GM18526 (cell line): ENCODE measurements around the gene OPA3.
A peak's percentile ranks its signal among the peaks of the same experiment; 100 is the strongest.

Experiments used
- POLR2A ChIP-seq: IDR thresholded peaks from 3 replicates; pipeline ENCODE4 v1.6.1; 2011; ENCODE audit not compliant: insufficient read length; ENCODE audit errors: extremely low read depth

Gene OPA3

DNA sequence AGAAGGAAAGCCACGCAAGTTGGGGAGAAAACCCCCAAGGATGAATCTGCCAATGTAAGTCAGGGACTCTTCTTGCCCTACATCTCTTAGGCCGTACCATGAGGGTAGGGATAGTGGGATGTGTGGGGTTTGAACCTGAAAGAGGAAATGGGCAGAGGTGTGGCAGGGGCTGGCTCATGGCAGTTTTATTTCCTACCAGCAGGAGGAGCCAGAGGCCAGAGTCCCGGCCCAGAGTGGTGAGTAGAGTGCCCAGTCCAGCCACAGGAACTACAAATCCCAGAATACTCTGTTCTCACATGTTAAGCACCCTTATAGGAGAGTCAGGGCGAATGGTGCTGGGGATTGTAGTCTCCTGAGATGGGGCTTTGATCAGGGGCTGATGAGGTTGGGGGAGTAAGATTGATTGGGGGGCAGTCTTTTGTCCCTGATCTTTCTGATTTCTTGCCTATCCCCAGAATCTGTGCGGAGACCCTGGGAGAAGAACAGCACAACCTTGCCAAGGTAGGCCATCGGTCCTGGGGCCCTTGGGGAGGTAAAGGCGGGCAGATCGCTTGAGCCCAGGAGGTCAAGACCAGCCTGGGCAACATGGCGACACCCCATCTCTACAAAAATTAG lies 60.9 kb downstream of the OPA3 start:
- no peak for TF ChIP-seq POLR2A

DNA sequence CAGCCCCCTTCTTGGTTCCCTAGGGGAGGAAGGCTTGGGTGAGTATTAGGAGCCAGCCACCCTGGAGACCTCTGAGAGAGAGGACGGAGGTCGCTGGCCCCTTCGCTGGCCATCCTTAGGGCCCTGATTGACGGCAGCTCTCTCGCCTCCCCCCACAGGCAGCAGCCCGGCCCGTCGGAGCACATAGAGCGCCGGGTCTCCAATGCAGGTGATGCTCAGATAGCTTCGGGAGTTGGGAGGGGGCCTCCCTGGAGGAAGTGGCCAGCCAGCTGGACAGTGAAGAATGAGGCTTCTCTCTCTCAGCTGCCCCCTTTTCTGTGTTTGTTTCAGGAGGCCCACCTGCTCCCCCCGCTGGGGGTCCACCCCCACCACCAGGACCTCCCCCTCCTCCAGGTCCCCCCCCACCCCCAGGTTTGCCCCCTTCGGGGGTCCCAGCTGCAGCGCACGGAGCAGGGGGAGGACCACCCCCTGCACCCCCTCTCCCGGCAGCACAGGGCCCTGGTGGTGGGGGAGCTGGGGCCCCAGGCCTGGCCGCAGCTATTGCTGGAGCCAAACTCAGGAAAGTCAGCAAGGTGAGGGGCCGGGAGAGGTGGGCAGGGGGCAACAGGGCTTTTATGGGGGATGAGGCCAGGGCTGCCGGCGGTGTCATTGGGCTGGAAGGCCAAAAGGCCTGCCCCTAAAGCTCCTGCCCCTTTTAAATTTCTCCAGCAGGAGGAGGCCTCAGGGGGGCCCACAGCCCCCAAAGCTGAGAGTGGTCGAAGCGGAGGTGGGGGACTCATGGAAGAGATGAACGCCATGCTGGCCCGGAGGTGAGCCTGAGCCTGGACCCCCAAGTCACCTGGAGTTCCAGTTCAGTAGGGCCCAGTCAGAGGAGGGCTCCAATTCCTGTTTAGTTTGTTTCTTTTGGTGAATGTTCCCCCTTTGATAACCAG lies 62.3 kb downstream of the OPA3 start:
- no peak for TF ChIP-seq POLR2A

DNA sequence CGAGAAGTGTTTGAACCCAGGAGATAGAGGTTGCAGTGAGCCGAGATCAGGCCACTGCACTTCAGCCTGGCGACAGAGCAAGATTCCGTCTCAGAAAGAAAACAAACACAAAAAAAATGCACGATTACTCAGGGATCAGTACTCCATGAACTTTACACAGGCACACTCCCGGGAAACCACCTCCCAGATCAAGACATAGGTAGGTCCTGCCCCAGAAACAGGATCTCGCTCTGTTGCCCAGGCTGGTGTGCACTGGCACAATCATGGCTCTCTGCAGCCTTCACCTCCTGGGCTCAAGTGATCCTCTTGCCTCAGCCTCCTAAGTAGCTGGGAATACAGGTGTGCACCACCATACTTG lies 66.2 kb downstream of the OPA3 start:
- TF ChIP-seq POLR2A = no peak

DNA sequence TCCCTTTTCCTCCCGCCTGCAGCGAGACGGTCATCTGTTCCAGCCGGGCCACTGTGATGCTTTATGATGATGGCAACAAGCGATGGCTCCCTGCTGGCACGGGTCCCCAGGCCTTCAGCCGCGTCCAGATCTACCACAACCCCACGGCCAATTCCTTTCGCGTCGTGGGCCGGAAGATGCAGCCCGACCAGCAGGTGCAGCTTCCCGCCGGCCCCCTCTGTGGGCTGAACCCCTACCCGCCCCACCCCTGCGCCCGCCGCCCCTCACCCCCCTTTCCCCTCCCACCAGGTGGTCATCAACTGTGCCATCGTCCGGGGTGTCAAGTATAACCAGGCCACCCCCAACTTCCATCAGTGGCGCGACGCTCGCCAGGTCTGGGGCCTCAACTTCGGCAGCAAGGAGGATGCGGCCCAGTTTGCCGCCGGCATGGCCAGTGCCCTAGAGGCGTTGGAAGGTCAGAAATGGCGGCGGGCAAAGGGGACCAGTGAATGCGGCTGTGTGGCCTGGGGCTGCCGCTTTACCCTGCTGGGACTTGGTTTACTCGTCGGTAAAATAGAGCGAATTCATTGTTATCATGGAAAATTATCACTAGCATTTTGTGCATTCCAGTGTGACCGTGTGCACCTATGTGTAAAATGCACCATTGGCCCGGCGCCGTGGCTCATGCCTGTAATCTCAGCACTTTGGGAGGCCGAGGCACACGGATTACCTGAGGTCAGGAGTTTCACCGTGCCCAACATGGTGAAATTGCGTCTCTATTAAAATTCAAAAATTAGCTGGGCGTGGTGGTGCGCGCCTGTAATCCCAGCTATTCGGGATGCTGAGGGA lies 66.7 kb downstream of the OPA3 start:
- TF ChIP-seq POLR2A = no peak

DNA sequence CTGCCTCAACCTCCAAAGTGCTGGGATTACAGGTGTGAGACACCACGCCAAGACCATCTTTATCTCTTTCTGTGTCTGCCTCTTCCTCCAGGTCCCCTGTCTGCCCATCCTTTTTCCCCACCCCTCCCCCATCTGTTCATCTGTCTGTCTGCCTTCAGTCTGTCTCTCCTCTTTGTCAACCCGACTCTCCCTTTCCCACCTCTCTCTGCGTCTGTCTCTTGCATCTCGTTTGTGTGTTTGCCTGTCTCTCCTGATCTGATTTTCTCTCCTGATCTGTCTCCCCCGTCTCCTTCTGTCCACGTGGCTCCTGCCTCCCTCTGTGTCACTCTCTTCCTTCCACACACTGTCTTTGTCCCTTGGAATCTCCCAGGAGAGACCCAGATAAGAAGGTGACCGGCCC lies 67.4 kb downstream of the OPA3 start:
- no peak for TF ChIP-seq POLR2A

DNA sequence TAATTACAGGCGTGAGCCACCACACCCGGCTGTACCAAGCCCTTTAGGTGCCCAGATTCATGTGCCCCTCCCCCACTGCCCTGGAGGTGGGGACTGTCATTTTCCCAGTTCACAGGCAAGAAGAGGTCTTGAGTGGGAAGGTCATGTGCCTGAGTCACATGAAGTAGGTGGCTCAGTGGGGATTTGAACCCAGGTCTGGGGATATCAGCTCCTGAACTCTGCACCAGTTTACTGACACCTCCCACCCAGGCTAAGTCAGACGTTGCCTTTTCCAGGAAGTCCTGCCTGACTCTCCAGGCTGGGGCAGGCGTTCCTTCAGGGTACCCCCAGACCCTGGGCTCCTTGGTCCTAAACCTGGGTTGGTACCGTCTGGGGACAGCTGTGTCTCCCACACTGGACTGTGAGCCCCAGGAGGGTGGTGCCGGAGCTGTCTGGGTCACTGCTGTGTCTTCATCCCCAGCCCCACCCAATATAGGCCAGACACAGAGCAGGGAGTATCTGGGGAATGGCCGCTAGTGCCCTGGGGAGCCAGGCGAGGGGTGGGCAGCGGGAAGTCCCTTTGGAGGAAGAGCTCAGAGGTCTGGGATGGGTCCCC lies 68.7 kb downstream of the OPA3 start:
- no peak for TF ChIP-seq POLR2A

DNA sequence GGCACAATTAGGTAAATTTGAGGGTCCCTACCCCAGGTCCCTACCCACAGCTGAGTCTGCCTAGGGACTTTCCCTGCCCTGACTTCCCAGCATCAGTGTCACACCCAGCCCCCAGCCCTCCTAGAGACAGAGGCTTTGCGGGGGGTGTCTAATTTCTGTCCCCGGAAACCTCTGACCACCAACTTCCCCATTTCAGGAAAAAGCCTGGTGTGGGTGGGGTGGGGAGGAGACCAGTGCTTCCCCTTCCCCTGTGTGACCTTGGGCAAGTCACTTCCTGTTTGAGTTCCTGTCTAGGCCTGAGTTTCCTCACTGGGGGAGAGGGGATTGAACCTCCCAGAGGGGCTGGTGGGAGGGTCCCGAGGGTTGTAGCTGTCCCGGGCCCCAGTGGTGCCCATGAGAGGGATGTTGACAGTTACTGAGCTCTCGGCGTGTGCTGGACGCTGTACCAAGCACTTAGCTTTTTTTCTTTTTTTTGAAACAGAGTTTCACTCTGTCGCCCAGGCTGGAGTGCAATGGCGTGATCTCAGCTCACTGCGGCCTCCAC lies 69.4 kb downstream of the OPA3 start:
- TF ChIP-seq POLR2A = no peak

DNA sequence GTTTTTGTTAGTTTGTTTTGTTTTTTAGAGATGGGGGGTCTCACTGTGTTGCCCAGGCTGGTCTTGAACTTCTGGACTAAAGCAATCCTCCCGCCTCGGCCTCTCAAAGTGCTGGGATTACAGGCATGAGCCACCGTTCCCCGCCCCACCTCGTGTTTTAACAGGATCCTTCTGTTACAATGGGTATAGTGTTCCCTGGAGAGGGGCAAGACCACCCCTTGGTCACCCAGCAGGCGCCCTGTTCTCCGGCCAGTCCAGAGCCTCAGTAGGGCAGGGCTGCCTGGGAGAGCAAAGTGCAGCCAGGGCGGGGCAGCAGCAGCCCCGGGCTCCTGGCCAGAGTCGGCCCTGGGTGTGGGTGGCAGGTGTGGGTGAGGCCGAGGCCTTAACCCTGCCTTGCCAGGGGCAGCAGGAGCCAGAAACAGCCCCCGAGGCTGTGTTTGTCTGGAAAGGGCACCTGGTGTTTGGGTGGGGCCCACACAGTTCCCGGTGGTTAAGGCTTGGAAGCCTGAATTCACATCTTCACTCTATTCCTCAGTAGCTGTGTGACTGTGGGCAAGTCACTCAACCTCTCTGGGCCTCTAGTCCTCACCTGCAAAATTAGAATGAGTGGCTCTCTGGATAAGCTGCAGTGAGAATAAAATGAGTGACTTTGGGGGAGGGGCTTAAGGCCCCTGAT lies 70.1 kb downstream of the OPA3 start:
- no peak for TF ChIP-seq POLR2A

DNA sequence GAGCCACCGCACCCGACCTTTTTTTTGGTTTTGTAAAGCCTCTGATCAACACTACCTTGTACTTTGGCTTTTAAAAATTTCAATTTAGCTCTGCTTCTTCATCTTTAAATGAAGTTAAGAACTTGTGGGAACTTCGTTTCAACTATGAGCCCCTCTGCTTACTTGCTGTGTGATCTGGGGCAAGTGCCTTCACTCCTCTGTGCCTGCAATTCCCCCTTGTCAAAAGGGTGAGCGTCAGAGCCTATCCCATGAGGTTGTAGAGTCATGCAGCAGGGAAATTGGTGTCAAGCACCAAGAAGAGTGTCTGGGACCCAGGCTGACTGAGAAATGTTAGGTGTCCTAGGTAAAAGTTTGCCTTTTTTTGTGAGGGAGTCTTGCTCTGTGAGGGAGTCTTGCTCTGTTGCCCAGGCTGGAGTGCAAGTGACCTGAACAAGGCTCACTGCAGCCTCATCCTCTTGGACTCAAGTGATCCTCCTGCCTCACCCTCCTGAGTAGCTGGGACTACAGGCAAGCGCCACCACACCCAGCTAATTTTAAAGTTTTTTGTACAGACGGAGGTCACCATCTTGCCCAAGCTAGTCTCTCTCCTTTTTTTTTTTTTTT lies 71.6 kb downstream of the OPA3 start:
- TF ChIP-seq POLR2A = no peak

DNA sequence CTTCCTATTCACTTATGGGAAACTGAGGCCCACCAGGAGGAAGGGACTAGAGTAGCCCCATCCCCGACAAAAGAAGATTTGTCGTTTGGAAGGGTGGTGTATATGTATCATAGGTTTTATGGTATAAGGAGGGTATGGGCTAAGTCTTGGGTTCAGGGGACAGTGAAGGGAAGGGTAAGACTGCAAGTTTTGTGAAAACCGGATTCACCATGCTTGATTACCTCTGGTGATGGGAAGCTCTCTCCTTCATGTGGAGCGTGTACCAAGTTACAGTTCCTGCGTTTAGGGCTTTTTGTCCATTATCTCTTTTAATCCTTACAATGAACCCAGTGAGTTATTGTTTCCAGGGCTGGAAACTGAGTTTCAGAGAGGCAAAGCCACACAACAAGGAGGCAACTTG lies 73.5 kb downstream of the OPA3 start:
- TF ChIP-seq POLR2A = no peak

DNA sequence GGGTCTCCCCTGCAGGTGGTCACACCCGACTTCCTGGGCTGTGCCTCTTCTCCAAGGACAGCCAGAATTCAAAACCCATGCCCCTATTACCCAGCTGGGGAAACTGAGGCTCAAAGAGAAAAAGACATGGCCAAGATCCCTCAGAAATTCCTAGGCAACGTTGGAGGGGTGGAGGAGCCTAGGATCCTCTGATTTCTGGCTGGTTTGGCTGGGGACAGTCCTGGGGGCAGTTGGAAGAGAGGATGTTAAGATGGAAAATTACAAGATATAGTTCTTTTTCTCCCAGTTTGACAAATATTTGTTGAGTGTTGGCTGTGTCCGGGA lies 74.9 kb downstream of the OPA3 start:
- no peak for TF ChIP-seq POLR2A

DNA sequence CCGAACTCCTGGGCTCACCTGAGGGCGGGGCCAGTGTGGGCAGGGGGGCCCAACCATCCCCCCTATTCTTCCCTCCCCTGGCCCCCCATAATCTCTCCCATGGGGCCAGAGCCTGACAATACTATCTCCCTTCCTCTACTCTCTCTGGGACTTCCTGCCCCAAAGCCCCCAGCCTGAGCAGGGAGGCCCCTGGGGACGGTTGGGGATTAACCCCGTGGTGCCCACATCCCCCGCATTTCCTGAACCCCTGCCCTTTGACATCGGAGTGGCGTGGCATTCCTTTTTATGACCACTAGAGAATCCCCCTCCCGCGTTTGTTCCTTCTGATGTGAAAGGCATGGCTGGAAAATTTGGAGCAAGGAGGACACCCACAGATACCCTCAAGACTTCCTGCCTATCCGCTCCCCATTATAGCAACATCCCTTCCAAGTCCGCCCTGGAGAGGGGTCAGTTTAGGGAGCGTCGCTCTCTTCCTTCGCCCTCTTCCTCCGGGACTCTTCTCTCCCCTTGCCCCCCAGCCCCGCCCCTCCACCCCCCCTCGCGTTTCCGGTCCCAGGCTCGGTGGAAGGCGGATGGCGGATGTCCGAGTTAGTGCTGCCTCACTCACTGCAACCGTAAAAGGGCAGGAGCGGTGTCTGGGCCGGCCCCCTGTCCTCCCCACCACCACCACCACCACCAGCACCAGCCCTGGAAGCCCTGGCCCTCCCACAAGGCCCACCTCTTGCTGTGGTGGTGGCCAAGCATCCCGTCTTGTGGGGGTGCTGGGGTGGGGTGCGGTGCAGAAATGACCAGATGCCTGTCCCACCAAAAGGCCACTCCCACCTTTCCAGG lies 75.5 kb downstream of the OPA3 start:
- TF ChIP-seq POLR2A = peak; percentile 9

DNA sequence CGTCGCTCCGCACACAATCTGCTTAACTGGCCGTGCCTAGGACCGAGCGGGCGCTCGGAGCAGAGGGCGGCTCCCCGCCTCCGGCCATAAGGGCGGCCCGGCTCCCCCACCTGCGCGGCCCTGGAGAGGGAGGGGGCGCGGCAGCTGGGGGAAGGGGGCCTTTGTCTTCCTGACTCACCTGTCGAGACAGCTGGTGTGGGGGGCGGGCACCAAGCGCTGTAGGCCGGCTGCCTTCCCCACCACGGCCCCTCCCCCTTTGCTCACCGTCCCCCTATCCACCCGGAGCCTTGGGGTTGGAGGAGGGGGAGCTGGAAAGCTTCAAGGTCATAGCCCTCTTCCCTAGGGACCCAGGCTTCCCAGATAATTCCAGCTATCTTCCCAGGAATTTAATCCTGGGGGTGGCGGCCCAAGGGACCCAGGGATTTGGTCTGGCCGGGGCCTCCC lies 76.2 kb downstream of the OPA3 start:
- no peak for TF ChIP-seq POLR2A
